HG02571 (cell line): ENCODE data around the gene DIO1.
A peak's percentile ranks its signal among the peaks of the same experiment; 100 is the strongest.

Experiments
- ATAC-seq: cut with Tn5 transposase; IDR thresholded peaks from one replicate; pipeline ENCODE4 v1.9.1; 2021; ENCODE audit warnings: mild to moderate bottlenecking, moderate library complexity; ENCODE audit not compliant: unreplicated experiment

DIO1 gene

DNA sequence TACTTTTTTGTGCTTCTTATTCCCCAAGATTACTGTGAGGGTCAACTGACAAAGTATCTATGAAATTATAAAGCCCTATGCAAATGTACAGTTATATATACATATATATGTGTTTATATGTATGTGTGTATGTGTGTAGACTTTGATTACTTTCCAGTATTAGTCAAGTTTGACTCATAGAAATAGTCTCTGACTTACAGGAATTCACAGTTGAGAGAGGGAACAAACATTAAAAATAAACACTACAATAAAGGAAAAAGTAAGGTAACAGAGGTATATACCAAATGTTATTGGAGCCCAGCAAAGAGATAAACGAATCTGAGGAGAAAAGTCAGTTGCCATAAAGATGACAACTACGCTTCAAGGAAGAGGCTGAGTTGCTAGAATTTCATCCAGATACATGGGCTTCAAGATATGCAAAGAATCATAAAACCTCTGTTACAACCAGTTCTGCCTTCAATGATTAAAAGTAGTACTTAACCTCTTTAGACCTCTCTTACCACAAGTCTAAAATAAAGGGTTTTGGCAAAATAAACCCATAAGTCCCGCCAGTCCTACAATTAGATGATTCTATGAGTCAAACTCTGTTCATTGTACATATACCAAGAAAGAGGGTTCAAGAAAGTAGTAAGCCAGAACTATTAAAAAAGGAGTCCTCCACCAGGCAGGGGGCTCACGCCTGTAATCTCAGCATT lies 44.3 kb downstream of the DIO1 start:
- no peak for ATAC-seq

GRCh38 chr1:53942127-53942957 lies 48.4 kb downstream of the DIO1 start:
- ATAC-seq = no peak

- ATAC-seq = no peak
Observed at GRCh38 chr1:53943090-53943489, 49.1 kb downstream of the DIO1 start.

DNA sequence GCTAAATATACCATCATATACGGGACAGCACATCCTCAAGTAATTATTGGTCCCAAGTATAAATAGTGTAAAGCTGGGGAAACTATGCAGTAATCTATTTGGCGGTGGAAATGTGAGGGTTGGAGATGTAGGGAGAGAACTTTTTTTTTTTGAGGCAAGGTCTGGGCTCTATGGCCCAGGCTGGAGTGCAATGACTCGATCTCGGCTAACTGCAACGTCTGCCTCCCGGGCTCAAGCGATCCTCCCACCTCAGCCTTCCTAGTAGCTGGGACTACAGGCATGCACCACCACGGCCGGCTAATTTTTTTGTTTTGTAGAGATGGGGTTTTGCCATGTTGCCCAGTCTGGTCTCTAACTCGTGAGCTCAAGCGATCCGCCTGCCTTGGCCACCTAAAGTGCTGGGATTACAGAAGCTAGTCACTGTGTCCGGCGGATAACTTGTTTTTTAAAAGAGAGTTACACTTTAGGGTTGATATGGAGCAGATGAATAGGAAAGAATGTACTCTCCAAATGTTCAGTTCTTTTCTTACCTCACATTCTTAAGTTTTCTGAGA lies 49.6 kb downstream of the DIO1 start:
- ATAC-seq = no peak

- no peak for ATAC-seq
Observed at GRCh38 chr1:53944469-53945182, 50.6 kb downstream of the DIO1 start.

DNA sequence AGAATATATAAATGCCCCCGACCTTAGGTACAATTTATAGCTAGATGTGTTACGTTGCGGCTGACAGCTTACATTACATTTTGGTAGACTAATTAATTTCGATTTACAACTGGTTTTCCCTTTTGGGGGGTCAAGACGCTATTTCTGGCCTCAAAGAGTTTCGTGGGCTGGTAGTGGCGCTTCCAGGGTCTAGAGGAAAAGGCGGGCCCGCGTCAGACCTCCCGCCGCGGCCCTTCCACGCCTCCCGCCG lies 51.1 kb downstream of the DIO1 start:
- ATAC-seq = no peak

DNA sequence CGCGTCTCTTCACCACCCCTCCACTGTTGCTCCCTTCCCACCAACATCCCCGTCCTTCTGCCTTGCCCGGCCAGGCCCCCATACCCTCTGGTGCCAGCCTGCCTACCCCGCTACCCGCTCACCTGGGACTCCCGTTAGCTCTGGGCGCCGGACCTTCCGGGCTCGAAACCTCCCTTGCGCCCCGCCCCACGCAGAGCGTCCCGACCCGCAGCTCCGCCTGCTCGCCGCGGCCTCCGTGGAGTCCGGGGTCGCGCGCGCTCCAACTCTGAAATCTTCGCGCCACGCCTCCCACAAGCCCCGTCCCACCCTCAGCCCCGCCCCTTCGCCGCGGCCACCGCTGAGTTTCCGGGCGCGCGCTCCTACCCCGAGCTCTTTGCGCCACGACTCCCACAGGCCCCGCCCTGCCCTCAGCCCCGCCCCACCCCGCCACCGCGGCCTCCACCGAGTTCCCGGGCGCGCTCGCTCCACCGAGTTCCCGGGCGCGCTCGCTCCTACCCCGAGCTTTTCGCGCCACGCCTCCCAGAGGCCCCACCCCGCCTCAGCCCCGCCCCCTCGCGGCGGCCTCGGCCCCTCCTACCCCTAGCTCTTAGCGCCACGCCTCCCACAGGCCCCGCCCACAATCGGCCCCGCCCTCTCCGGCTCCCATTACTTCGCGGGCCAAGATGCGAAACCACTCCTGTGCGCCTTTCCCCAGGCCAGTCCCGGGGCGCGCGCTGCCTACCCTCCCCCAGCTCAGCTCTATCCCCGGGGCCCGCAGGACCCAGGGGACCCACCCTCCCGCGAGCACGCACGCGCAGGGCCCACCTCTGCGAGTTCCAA lies 51.7 kb downstream of the DIO1 start, which contains the start of gene IFT25:
TSS of gene IFT25 (minus strand) at position 267 of the 819 bp plus-strand sequence. CDS start 5,617 bp downstream, outside the sequence.
- ATAC-seq = peak; percentile 66

- ATAC-seq = peak; percentile 67
Observed at GRCh38 chr1:53946252-53947171, 52.5 kb downstream of the DIO1 start, which contains the start of gene LRRC42. Gene LRRC42 (plus strand): TSS chr1:53946350. CDS start chr1:53952000, 5,650 bp downstream.

- no peak for ATAC-seq
Observed at GRCh38 chr1:53947172-53947907, 53.4 kb downstream of the DIO1 start.

- no peak for ATAC-seq
Observed at GRCh38 chr1:53948291-53948690, 54.3 kb downstream of the DIO1 start.

DNA sequence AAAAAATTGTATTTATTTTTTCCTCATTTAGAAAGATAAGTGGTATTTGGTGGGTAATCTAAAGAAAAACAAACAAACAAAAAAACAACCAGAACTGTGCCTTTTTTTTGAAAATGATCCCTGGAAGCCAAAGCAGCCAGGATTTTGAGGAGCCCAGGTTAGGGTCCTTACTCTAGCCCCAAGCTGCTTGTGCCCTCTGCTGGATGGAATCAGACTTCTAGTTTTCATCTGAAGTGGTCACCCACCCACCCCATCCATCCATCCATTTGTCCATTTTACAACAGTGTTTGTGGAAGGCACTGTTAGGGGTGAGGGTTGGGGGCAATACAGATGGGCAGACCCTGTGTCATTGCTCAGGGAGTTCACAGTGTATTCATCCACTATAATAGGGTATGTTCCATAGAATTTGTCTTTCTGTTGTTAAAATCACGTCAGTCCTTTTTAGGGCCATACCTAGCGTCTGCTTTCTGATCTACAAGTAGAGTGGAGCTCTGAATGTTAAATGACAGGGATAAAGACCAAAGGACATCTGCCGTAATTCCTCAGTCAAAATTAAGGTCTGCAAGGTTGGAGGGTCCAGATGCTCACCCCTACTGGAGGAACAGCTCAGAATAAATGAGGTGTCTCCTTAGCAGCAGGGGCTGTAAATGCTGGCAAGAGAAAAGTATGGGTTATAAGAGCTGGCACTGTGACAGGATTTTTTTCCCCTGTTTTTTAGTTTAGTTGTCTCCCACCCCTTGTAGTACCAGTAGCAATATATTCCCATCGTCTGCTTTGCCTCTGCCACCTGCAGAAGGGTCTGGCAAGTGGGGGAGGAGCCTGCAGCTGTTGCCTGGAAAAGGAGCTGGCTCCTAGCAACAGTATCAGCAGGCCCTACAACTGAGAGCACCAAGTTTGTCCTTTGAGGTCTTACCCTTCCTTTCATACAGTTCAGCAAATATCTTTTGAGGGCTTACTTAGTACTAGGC lies 55.3 kb downstream of the DIO1 start:
- ATAC-seq = no peak

DNA sequence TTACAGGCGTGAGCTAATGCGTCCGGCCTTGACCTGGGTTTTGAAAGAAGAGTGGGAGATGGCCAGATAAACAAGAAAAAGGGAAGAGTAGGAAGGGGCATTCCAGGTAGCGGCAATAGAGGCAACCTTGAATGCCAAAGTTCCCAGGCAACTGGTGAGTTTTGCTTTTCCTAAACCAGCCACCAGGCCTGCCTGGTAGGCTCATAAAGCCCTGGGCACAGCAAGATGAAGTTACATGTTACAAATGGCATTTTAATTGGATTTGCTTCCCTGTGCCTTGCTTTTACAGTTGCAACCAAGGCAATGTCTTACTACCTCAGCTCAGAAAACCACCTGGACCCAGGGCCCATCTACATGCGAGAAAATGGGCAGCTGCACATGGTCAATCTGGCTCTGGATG lies 57.7 kb downstream of the DIO1 start:
- ATAC-seq = no peak

GRCh38 chr1:53954128-53954527 lies 60.1 kb downstream of the DIO1 start:
- ATAC-seq = no peak

- no peak for ATAC-seq
Observed at GRCh38 chr1:53956308-53957168, 62.6 kb downstream of the DIO1 start.

DNA sequence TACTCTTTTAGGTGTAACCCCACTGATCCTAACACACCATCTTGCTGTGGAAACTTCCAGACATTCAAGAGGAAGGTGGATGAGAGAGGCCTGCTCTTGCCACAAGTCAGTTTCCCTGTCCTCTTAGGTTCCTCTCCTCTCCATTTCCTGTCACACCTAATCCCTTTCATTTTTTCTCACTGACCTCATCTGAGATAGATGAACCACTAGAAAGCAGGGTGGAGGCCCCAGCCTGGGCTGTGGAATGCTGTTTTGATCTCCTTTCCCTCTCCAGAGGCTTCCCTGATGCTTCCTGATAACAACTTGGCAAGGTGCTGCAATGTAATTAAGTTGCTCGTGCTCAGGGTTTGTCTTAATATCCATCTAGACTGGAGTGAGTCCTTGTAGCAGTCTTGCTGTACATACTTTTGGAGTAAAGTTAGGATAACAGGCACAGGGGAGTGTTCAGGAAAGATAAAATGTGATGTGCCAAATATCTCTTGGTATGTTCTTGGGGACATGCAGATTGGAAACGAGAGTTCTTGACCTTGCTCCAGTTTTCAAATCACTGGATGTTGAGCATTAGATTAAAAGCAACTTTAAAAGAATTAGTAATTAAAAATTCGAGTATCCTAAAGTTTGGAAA lies 63.3 kb downstream of the DIO1 start:
- no peak for ATAC-seq

DNA sequence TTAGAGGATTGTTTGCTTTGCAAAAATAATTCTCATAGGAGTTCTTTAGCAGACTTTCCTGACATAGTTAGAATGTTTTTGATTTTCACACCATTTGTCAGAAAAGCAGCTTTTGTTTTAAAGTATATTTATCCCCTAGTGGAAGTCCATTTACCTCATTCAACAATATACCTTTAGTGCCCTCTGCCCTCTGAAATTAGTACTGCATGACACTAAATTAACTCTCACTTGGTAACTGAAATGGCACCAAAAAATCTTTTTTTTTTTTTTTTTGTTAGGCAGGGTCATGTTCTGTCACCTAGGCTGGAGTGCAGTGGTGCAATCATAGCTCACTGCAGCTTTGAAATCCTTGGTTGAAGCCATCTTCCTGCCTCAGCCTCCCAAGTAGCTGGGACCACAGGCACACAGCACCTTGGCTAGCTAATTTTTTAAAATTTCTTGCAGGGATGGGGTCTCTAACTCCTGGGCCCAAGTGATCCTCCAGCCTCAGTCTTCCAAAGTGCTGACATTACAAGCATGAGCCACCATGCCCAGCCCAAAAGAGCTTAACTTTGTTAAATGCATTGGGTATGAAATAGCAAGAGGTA lies 65.8 kb downstream of the DIO1 start:
- ATAC-seq = no peak
